HG02678 (cell line): Measurements from ENCODE around the gene GRB2.
"Not testable (repeated sequence)": the region's sequence is repeated elsewhere in the genome, so short reads cannot be mapped to it uniquely, and the experiment has no call there.

Experiments
- ATAC-seq: cut with Tn5 transposase; IDR thresholded peaks from one replicate; pipeline ENCODE4 v1.9.1; 2021; ENCODE audit warnings: mild to moderate bottlenecking, moderate library complexity; ENCODE audit not compliant: unreplicated experiment

GRB2 gene

GRCh38 chr17:75288770-75289114, 116.7 kb downstream of the GRB2 start:
- ATAC-seq: peak; percentile 1

GRCh38 chr17:75288359-75288758, 117.1 kb downstream of the GRB2 start:
- no peak for ATAC-seq

- no peak for ATAC-seq
Observed at GRCh38 chr17:75287221-75287620, 118.3 kb downstream of the GRB2 start.

GRCh38 chr17:75285123-75285522, 120.4 kb downstream of the GRB2 start:
- ATAC-seq: no peak

GRCh38 chr17:75280189-75280588, 125.3 kb downstream of the GRB2 start:
- not testable (repeated sequence) for ATAC-seq

- no peak for ATAC-seq
Observed at GRCh38 chr17:75277664-75278071, 127.8 kb downstream of the GRB2 start.

- ATAC-seq: no peak
Observed at GRCh38 chr17:75273977-75274708, 131.3 kb downstream of the GRB2 start.

- no peak for ATAC-seq
Observed at GRCh38 chr17:75272848-75273184, 132.7 kb downstream of the GRB2 start.

- no peak for ATAC-seq
Observed at GRCh38 chr17:75271955-75272847, 133.3 kb downstream of the GRB2 start.

GRCh38 chr17:75271233-75271954, 134.1 kb downstream of the GRB2 start:
- peak; percentile 73 for ATAC-seq

- ATAC-seq: no peak
Observed at GRCh38 chr17:75270966-75271232, 134.6 kb downstream of the GRB2 start, which contains the start of gene MIF4GD. TSS of gene MIF4GD (minus strand) at chr17:75271231. CDS start at chr17:75270195, 1,036 bp downstream.

GRCh38 chr17:75270218-75270965, 135.1 kb downstream of the GRB2 start:
- ATAC-seq: peak; percentile 36

GRCh38 chr17:75269844-75270217, 135.6 kb downstream of the GRB2 start:
- no peak for ATAC-seq
